Sciatic nerve (tissue), 2 donors: ENCODE results near the gene C10orf88. TPM values are rescaled to one million over a fixed set of nuclear protein-coding genes. Genes with fewer than 3 reads are reported as not detected.
"Not testable (repeated sequence)": the region's sequence is repeated elsewhere in the genome, so short reads cannot be mapped to it uniquely, and the experiment has no call there.

Source experiments
- ATAC-seq: fragments of 200-7000 bp; cut with Tn5 transposase; one replicate; pipeline ENCODE4 v1.9.1; 2020; ENCODE audit warnings: mild to moderate bottlenecking, moderate library complexity
- DNase-seq: peaks from one replicate; pipeline ENCODE4 v3.0.0-alpha.2; 2020; ENCODE audit warnings: low spot score
- intact Hi-C: fragments of 100-400 bp; cut with DNase I; formaldehyde crosslinking; loops from one replicate; pipeline ENCODE4 v1.14.2; 2022
- total RNA-seq: library from RNA; stranded (reverse); fragmentation: NEBNext Ultra II Directional; extraction: Animal tissue kit (Norgen Biotek cat#: 25700); gene quantifications from one replicate; pipeline ENCODE4 v1.2.1, GENCODE V29; 2021
- donor health status: DM: no; HTN: no; CAD: no.
- donor health status: DM: no; HTN: no; CAD: no.

The C10orf88 gene
- total RNA-seq, 1 donor from 2014 or later, result 9.1 TPM

GRCh38 chr10:122974023-122974422, 20.0 kb upstream of the C10orf88 start:
- no peak for DNase-seq
- intact Hi-C loops, result no loop called here
- no peak for ATAC-seq

GRCh38 chr10:122968698-122969097, 14.7 kb upstream of the C10orf88 start:
- intact Hi-C loops, result no loop called here
- no peak for ATAC-seq
- DNase-seq, result no peak

- DNase-seq (no peak), ATAC-seq (no peak)
- intact Hi-C loops, result no loop called here
Measured at GRCh38 chr10:122966879-122967278, 12.9 kb upstream of the C10orf88 start.

GRCh38 chr10:122962405-122962804, 8.4 kb upstream of the C10orf88 start:
- intact Hi-C loops, result no loop called here
- ATAC-seq (no peak), DNase-seq (no peak)

DNA sequence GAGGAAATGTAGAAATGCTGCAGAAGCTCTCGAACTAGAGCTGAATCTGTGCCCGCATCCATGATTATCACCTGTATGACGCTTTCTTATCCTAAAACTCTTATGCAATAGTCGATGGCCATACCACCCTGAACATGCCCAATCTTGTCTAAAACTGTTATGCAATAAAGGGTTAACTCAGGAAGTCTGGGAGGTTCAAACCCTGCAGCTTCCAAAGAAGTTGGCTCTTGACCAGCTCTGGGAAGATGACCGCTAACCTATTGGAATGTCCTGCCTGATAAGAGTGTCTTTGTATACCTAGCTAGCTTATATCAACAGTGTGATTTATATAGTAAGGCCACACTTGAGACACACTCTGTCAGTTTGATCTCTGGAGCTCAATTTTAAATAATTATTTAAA, 3.4 kb upstream of the C10orf88 start:
- no peak for ATAC-seq
- intact Hi-C loops, result no loop called here
- DNase-seq, result no peak

GRCh38 chr10:122955892-122956291, 1.9 kb upstream of the C10orf88 start:
- intact Hi-C loops, result no loop called here

DNA sequence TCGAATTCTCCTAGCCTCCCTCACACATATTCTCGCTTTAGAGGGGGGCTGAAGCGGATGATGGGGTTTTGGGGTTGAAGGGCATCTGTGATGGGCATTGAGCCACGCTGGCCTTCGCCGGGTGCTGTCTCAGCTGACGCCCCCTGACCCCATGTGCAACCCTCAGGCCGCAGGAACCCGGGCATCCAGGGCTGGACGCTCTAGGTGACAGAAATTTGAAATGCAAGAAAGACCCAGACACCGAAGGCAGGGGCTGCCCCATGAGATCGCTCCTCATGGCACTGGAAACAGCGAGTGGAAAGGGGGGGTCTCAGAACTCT, 664 bp upstream of the C10orf88 start:
- intact Hi-C loops, result no loop called here
- ATAC-seq, result peak; percentile 2
- DNase-seq, result no peak

More at GRCh38 chr10:122955892-122956291, 1.9 kb upstream of the C10orf88 start:
- DNase-seq (no peak), ATAC-seq (no peak)

DNA sequence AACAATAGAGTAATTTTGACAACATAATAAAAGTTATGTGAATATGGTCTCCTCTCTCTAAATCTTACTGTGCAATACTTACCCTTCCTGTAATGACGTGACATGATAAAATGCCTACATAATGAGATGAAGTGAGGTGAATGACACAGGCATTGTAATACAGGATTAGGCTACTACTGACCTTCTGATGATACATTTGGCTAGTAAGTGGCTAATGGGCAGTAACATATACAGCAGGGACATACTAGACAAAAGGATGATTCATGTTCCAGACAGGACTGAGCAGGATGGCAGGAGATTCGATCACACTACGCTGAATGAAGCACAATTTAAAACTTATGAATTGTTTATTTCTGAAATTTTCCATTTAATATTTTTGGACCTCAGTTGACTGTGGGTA, 4.7 kb downstream of the C10orf88 start:
- ATAC-seq (no peak), DNase-seq (no peak)
- intact Hi-C loops, result no loop called here

- DNase-seq (no peak), ATAC-seq (no peak)
- intact Hi-C loops, result no loop called here
Measured at GRCh38 chr10:122939856-122940543, 14.0 kb downstream of the C10orf88 start.

DNA sequence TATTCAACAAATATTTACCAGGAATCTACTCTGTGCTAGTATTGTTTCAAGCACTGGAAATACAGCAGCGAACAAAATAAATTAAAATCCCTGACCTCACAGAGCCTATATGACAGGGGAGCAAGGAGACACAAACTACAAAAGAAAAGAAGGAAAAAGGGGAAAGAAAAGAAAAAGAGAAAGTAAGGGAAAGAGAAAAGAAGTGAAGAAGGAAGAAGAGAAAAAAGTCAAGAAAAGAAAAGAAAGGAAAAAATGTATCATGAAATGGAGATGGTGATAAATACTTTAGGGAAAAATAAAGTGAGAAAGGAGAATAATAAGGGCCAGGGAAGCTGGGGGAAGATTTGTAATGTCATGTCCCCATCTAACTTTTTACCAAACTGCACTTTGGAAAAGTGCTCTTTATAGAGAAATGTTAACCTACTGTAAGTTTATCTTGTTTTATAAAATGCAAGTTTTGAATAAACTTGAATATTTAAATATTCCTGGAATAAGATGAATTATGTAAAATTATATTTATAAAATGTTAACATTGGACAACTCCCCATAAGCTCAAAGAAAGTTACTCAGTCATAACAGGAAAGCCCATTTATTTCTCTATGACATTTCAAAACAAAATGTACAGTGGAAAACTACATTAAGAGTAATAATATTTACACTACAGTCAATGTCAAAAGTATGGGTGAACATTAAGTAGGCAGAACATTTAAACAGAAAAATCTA, 14.7 kb downstream of the C10orf88 start:
- DNase-seq (no peak), ATAC-seq (no peak)
- intact Hi-C loops, result no loop called here

DNA sequence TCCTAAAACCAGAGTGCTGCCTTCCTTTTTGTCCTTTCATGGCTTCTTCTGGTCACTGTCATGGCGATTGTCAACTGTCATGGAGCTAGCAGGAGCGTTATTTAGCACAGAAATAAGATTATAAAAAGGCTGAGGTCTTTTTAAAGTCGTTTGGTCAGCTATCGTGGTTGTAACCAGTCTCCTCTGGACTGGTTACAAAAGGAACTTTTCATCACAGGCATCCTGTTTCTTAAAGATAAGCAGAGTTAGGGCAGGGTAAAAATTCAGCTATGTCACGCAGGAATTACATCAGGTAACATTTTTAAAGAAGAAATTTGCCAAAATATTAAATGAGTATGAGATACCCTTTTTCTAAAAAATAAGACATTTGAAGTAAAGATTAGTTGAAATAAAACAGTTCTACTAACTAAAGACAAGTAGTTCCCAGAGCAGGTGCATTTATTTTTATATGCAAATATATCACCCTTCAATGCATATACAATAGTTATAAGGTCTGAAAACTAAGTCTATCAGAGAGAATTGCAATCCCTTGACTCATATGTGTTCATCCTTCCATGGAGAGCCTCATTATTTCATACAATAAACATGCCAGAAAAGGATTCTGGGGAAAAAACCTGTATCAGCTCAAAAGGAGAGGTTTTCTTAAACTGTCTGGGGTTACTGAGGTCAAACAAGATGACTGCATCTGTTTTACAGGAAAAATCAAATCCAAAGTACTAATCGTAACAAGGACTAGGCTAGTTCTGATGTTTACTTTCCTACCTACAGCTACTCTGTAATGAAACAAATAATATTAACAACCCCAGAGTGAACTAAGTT, 22.7 kb downstream of the C10orf88 start:
- intact Hi-C loops, result no loop called here
- ATAC-seq (no peak), DNase-seq (no peak)

DNA sequence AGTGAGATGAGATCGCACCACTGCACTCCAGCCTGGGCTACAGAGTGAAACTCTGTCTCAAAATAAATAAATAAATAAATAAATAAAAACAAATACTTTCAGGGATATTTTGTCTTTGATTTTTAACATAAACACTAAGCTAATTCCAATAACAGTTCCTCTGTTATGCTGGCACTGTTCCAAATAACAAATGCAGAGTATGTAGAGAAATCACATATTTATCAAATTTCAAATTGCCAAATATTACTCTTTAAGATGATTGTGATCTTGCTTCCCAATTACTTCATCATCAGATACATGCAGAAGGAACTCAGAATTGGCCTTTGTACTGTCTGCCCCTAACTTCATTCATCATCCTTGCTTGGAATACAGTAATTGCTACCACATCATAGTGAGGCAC, 23.9 kb downstream of the C10orf88 start:
- ATAC-seq (no peak), DNase-seq (no peak)
- intact Hi-C loops, result no loop called here

DNA sequence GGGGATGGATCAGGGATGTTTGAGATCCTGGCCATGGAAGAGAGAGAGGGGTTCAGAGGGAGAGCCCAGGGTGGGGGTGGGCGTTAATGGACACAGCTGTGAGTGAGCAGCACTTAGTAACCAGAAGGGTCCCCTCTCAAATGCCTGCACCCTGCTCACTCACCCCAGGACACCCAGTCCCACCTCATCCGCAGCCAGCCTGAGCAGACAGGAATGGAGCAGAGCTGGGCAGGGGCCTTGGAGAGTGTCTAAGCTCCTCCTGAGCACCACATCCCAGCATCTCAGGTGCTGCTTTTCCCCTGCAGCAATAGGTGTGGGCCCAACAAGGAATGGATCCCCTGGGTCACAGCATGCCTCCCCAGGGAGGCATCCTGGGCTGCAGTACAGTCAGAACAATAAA, 38.3 kb downstream of the C10orf88 start:
- intact Hi-C loops, result no loop called here
- ATAC-seq (no peak), DNase-seq (no peak)

- intact Hi-C loops, result no loop called here
- ATAC-seq, result peak; percentile 48
- DNase-seq, result no peak
Measured at GRCh38 chr10:122911889-122912484, 42.0 kb downstream of the C10orf88 start.

DNA sequence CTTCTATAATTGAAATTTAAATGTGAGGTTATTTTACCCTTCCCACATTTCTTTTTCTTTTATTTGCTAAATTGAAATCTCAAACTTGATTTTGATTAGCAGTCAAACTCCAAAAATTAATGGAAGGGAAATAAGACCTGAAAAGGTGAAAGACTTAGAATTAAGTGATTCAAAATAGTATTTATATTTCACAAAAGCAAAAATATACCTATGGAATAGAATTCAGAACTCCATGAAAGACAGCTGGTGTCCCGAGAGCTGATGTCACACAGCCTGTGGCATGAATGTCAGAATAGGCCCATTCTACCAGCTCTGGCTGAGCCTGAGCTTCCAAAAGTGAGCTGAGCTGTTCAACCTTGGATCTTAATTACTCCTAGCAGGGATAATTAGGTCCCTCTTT, 43.7 kb downstream of the C10orf88 start, which contains the start of gene FAM24A:
Gene FAM24A, plus strand, starts transcription at position 301 of the 400 bp plus-strand sequence. CDS start 1,025 bp downstream, outside the sequence.
- ATAC-seq (no peak), DNase-seq (no peak)
- intact Hi-C loops, result no loop called here

DNA sequence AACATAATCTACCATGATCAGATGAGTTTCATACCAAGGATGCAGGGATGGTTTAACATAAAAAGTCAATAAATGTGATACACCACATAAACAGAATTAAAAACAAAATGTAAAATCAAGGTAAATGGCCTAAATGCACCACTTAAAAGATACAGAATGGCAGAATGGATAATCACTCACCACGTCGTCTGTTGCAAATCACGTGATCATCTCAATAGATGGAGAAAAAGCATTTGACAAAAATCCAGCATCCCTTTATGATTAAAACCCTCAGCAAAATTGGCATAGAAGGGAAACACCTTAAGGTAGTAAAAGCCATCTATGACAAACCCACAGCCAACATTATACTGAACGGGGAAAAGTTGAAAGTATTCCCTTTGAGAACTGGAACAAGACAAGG, 50.2 kb downstream of the C10orf88 start:
- ATAC-seq, DNase-seq, intact Hi-C loops: not testable (repeated sequence)

- intact Hi-C loops, result no loop called here
- no peak for ATAC-seq
- no peak for DNase-seq
Measured at GRCh38 chr10:122894261-122894944, 59.6 kb downstream of the C10orf88 start.

DNA sequence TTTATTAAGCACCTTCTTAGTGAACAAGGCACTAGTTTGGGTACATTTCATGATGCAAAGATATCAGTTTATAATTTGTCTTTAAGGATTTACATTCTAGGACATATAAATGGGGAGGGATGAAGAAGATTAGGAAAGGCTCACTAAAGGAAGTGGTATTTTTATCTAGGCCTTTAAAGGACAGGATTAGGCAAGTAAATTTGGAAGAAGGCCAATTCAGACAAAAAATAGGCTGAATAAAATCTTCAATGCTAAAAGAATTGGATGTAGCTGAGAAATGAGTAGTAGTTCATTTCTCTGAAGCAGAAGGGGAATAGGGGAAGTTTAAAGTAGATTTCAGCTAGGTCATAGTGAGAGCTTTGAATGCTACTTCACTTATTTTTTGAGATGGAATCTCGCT, 69.9 kb downstream of the C10orf88 start:
- ATAC-seq (no peak), DNase-seq (no peak)
- intact Hi-C loops, result no loop called here

- ATAC-seq (no peak), DNase-seq (no peak)
- intact Hi-C loops, result no loop called here
Measured at GRCh38 chr10:122882766-122883165, 71.3 kb downstream of the C10orf88 start.
